Bladder microvascular endothelial cell (primary cell): ENCODE measurements around the gene CDH18. TPM values are rescaled to one million over a fixed set of nuclear protein-coding genes. Genes with fewer than 3 reads are reported as not detected.

ENCODE experiments used
- total RNA-seq: library from RNA; depleted of rRNA; stranded (reverse); fragments of >200 nt; gene quantifications from 2 replicates; pipeline ENCODE4 v1.2.3, GENCODE V29; 2014

CDH18 gene
- not detected in 2 replicates for total RNA-seq

GRCh38 chr5:19987612-19988361, at the start of gene CDH18:
Gene CDH18 (minus strand): TSS chr5:19988200. CDS start chr5:19838986, 149,214 bp downstream.

